GM19193 (cell line): ENCODE measurements around the gene MYL9.

Experiments
- POLR2A ChIP-seq: IDR thresholded peaks from 4 replicates; pipeline ENCODE4 v1.6.1; 2011; ENCODE audit not compliant: insufficient read depth, insufficient read length; ENCODE audit errors: extremely low read depth

The MYL9 gene

GRCh38 chr20:36541227-36541767, at the start of gene MYL9:
MYL9 (plus strand) TSS chr20:36541519; CDS start chr20:36544885, 3,366 bp downstream.
- TF ChIP-seq POLR2A: no peak

- no peak for TF ChIP-seq POLR2A
Measured at GRCh38 chr20:36491901-36492617, 49.3 kb upstream of the MYL9 start.

DNA sequence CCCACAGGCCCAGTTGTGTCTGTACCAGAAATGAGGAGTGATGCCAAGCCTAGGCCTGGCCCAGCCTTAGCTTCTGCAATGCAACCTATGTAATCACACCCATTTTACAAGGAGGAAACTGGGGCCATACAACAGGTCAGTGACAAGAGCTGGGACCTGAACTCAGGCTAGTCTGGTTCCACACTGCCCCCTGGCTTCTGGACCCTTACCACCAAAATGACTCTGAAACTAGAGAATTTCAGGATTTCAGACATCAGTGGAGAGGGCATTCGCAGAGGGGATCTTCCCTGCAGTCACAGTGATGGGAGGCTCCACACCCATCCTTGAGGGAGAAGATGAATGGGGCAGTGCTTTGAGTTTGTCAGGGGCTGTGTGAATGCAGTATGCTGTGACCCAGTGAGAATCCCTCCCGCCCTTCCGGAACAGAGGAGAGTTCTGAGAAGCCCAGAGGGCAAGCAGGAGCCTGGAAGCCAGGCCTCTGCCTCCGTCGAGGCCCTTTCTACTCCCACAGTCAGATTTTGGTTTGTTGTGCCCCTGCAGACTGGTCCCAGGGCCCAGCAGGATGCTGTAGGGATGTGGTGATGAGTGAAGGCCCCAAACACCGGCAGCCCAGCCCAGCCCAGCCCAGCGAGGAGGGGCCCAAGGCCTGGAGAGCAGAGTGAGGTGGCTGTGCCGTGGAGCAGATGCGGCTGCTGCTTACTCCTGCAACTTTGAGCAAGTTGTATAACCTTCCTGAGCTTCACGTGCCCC, 48.1 kb upstream of the MYL9 start:
- TF ChIP-seq POLR2A: no peak

DNA sequence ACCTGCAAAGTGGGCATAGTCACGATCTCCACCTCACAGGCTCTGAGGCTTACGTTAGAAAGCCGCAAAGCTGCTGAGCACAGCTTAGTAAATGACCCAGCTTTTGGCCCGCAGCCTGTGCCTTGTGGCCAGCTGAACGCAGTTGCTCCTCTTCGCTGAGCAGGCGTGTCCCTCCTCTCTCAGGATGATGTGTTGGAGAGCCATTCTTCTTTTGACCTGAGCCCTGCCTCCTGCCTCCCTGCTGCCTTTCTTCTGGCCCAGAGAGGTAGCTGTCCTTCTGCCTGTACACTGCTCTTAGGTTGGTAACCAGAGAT, 47.6 kb upstream of the MYL9 start:
- no peak for TF ChIP-seq POLR2A

DNA sequence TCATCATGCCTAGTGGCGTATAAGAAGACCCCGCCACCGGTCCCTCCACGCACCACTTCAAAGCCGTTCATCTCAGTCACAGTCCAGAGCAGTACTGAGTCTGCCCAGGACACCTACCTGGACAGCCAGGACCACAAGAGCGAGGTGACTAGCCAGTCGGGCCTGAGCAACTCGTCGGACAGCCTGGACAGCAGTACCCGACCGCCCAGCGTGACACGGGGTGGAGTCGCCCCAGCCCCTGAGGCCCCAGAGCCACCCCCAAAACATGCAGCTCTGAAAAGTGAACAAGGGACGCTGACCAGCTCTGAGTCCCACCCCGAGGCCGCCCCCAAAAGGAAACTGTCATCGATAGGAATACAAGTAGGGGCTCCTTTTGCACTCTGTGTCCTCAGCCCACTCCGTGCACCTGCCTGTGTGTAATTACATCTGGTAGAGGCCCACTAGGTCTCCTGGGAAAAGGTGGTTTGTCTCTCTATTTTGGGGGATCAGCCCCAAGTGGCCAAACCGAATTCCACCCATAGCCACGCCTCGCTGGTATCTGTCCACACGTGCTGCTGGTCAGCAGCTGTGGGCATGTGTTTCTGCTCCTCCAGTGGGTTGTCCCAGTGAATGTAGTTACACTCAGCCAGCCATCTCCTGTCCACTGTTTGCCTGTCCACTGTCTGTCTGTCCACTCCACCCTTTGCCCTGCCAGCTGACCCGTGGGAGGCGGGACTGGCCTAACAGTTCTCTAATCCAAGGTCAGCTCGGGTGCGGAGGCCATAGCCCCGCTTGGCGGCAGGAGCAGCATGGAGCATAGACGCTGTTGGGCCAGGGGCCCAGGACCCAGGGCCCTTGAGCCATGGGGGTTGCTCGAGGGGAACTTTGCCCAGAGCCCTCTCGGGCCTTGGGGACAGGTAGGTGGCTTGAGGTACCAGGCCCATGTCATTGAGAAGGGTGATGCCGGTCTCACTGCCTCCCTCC, 44.3 kb upstream of the MYL9 start:
- no peak for TF ChIP-seq POLR2A

- TF ChIP-seq POLR2A: no peak
Measured at GRCh38 chr20:36497856-36498255, 43.5 kb upstream of the MYL9 start.

GRCh38 chr20:36498386-36499179, 42.7 kb upstream of the MYL9 start:
- TF ChIP-seq POLR2A: no peak

- no peak for TF ChIP-seq POLR2A
Measured at GRCh38 chr20:36499211-36499610, 42.1 kb upstream of the MYL9 start.

GRCh38 chr20:36499723-36500501, 41.4 kb upstream of the MYL9 start:
- TF ChIP-seq POLR2A: no peak

DNA sequence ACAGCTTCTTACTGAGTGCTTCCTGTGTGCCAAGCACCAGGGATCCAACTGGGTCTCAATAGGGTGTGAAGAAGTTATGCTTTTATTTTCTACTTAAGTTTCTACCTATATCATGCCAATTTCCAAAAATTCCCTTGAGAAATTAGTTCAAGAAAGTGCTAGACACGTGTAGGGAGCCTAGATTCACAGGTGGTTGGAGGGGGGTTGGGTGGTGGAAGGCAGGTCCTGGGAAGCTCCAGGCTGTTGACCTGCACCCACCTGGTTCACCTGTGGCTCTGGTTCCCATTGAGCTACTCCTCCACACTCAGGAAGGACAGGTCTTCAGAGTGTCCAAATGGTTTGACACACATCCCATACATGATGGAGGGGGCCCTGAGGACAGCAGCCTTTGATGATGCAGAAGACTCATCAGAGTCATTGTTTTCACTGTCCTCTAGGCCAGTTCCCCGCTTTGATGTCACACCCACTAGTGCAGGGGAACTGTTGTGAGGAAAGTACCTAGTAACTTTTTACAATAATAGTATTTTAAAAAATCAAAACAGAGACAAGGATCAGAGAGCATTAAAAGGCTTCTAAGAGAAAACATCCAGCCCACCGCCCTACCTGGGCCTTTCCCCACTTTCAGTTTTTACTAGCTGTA, 39.8 kb upstream of the MYL9 start:
- no peak for TF ChIP-seq POLR2A

DNA sequence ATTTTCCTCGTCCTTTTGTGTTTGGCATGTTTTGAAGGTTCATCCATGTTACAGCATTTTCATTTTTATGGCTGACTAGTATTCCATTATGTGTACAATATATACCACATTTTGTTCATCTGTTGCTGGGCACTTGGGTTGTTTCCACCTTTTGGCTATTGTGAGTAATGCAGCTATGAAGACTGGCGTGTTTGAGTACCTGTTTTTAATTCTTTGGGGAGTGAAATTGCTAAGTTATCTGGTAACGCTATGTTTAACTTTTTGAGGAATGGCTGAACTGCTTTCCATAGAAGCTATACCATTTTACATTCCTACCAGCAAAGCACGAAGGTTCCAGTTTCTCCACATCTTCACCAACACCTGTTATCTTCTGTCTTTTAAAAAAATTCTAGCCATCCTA, 37.0 kb upstream of the MYL9 start:
- TF ChIP-seq POLR2A: no peak

DNA sequence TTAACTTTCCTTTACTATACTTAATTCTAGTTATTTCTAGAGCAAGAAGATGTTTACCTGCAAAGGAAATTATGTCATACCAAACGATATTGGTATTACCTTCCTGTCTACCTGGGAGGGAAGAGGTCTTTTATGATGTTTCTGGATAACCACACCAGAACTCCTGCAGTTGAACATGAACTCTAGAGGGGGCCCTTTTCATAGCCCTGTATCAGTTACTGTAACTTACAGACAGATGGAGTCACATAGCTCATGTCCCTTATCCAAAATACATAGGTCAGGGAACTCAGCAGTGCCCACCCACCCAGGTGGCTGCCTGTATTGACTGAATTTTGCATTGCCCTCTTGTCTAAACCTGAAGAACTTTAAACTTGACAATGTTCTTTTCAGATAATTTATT, 35.1 kb upstream of the MYL9 start:
- no peak for TF ChIP-seq POLR2A

GRCh38 chr20:36507746-36508145, 33.6 kb upstream of the MYL9 start:
- no peak for TF ChIP-seq POLR2A
